EL (cell line): Measurements from ENCODE around the gene NRL.

Experiments used
- DNase-seq: peaks from one replicate; pipeline ENCODE4 v3.0.0-alpha.2; 2016

Gene NRL

DNA sequence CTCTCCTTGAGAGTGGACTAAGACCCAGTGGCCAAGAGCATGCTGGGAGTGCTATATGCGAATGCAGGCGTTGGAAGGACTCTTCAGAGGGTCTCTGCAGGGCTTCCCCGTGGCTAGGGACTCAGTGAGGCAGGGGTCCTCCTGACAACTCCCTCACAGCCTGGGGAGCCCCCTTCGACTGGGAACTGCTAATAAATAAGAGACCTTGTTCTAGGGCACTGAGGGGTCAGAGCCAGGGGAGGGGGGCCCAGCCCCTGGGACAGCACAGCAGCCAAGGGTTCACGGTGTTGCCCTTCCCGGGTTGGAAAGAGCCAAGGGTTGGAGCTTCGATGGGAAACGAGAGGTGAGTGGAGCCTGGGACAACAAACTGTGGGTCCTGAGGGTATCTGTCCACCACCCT is 49.3 kb downstream of the NRL start:
- no peak for DNase-seq

DNA sequence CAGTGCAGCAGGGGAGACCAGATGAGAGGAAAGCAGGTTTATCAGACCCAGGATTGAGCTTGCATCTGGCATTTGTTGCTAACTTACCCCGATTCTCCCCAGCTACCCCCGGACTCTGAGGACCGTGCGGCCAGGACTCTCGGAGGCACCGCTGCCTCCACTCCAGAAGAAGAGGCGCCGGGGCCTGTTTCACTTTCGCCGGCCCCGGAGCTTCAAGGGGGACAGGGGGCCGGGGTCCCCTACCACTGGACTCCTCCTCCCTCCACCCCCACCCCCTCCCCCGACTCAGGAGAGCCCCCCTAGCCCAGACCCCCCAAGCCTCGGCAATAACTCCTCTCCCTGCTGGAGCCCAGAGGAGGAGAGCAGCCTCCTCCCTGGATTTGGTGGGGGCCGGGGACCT is 49.9 kb downstream of the NRL start:
- no peak for DNase-seq

GRCh38 chr14:24064091-24064795 is 50.5 kb downstream of the NRL start:
- no peak for DNase-seq

- DNase-seq = no peak
Measured at GRCh38 chr14:24063263-24063836, 51.4 kb downstream of the NRL start.

GRCh38 chr14:24062216-24062980 is 52.4 kb downstream of the NRL start:
- no peak for DNase-seq

DNA sequence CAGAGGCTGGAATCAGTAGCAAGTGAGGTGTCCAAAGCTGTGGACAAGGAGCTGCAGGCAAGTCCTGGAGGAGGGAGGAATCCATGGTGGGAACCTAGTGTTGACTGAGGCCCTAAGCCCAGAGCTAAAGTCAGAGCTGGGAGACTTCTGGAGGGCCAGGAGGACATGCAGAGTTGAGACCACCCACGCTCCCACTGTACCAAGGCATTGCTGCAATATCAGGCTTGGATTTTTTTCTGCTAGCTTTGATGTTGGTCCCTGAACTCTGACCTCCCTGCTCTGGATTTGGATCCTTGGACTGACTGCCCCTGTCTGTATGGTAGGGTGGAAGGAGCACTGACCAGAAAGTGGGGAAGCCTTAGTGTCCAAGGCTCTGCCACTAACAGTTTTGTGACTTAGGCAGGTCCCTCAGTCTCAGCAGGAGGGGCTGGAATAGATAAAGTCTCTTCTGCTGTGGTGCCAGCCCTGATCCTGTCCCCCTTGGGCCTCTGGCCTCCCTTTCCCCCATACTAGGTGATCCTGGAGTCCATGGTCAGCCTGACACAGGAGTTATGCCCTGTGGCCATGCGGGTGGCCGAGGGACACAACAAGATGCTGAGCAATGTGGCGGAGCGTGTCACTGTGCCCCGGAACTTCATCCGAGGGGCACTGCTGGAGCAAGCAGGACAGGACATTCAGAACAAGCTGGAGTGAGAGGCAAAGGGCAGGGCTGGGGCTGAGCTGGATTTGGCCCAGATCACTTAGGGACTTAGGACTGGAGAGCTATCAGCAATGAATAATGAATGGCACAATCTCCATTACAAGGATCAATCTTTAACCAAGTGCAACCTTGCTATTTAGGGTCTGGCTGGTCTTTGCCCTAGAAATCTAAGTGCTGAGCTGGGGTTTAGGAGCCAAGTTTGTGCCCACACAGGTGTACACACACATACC is 53.5 kb downstream of the NRL start:
- DNase-seq = no peak

DNA sequence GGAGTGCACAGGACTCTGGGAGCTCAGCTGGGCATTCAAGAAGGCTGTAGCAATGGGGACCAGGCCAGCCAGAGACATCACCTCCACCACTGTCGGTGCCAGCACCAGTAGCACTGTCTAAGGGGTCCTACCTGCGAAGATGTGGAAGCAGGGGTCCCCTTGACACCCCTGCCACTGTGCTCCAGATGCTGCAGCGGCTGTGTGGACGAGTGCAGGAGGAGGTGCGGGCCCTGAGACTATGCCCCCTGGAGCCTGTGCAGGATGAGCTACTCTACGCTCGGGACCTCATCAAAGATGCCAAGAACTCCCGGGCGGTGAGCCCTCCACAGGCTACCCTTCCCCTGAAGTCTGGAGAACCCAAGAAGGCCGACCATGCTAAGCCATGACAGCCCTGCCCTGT is 54.3 kb downstream of the NRL start:
- DNase-seq = no peak

DNA sequence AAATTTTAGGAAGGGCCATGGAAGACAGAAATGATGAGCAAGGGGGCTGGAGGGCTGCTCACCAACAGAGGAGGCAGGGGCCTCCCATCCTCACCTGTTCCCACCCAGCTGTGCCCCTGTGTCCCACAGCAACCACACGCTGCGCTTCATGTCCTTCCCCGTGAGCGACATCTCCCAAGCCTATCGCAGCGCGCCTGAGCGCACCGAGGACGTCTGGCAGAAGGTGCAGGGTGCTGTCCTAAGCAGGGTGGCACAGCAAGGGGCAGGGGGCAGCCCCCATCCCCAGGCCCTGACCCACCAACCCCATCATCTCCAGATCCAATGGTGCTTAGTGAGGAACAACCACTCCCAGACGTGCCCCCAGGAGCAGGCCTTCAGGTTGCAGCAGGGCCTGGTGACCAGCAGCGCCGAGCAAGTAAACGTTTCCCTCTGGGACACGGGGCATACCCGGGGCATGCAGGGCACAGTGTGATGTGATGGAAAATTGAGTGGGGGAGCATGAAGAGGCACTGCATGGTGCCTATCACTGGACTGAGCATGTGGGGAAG is 54.8 kb downstream of the NRL start:
- no peak for DNase-seq

DNA sequence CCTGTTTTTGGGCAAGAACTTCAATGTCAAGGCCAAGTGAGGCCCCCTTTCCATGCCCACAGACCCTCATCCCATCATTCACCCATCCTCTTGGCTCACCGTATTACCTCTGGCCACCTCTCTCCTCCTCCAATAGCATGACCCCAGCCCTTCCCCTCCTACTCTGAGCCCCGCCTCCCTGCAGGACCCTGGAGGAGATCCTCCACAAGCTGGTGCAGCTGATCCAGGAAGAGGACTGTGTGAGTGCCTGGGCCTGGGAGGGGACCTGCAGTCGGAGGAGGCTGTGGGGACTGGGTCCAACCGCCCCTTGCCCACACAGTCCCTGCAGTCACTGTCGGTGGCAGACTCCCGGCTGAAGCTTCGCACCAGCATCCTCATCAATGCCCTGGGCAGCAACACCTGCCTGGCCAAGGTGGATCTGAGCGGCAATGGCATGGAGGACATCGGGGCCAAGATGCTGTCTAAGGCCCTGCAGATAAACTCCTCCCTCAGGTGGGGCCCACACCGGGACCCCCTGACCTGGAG is 55.7 kb downstream of the NRL start:
- DNase-seq = no peak

GRCh38 chr14:24058260-24058950 is 56.3 kb downstream of the NRL start:
- peak; percentile 72 for DNase-seq

GRCh38 chr14:24057867-24058259 is 56.9 kb downstream of the NRL start:
- no peak for DNase-seq

- DNase-seq = no peak
Measured at GRCh38 chr14:24057271-24057670, 57.5 kb downstream of the NRL start.

- no peak for DNase-seq
Measured at GRCh38 chr14:24056800-24057184, 58.0 kb downstream of the NRL start.

- no peak for DNase-seq
Measured at GRCh38 chr14:24055971-24056799, 58.6 kb downstream of the NRL start.

GRCh38 chr14:24054646-24055045 is 60.1 kb downstream of the NRL start:
- DNase-seq = no peak

DNA sequence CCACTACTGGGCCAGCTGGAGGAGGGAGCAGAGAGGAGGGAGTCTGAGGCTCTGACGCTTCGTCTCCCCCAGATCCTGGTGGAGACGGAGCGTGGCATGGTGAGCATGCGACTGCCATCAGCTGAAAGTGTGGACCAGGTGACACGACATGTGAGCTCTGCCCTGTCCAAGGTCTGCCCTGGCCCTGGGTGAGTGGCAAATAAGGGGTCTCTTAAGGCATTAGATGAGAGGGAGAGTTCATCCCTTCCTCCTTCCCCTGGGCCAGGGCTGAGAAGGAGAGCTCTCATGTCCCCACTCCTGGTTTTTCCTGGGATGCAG is 60.5 kb downstream of the NRL start:
- no peak for DNase-seq

DNA sequence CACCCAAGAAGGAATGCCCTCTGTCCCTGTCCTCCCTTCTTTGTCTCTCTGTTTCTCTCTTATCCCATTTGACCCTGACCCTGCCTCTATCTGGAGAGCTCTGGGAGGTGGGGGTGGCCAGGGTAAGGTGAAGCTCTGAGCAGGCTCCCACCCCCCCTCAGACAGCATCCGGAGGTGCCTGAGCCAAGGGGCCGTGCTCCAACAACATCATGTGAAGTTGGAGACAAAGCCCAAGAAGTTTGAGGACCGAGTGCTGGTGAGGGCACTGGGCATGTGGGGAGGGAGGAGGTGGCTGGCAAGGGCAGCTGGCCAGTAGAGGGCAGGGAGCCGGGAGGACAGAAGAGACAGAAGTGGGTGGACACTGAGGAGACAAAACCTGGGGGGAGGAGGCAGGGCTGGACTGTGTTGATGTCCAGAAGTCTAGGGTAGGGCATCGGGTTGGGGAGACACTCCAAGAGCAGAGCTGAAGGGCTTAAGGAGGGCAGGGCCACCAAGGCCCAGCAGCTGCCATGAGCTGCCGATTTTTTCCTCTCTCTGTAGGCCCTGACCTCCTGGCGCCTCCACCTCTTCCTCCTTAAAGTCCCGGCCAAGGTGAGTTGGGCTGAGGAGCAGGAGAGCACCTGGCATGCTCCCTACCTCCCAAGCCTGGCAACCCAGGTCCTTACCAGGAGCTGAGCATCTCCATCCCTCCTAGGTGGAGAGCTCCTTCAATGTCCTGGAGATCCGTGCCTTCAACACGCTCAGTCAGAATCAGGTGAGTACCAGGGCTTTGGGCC is 61.0 kb downstream of the NRL start:
- no peak for DNase-seq

- DNase-seq = no peak
Measured at GRCh38 chr14:24052656-24053547, 61.8 kb downstream of the NRL start.
